Effector CD4-positive, alpha-beta T cell (primary cell): Measurements from ENCODE around the gene UQCRC2.
"Not testable (repeated sequence)": the region's sequence is repeated elsewhere in the genome, so short reads cannot be mapped to it uniquely, and the experiment has no call there.

Source experiments
- DNase-seq: peaks from one replicate; pipeline ENCODE4 v3.0.0-alpha.2; 2020

UQCRC2 gene

GRCh38 chr16:22012241-22012640 lies 59.1 kb downstream of the UQCRC2 start:
- DNase-seq, result no peak

DNA sequence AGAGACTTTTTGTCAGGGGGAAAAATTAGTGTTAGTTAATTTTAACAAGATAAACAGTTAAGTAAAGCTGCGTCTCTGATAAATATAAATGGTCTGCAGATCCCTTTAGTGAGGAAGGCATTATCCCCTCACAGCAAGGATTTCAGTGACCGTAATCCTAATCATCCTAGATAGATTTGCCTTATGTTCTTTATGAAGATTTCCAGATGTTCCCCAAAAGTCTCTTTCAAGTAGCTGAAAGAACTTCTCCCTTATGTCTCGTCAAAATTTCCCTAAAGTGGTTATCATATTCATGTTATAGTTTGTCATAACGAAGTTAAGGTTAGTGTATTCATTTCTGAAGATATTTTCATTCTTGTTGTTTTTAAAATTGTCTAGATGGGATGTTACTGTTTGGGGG lies 60.3 kb downstream of the UQCRC2 start:
- no peak for DNase-seq

- DNase-seq, result no peak
Observed at GRCh38 chr16:22014271-22014873, 61.2 kb downstream of the UQCRC2 start.

GRCh38 chr16:22016927-22017326 lies 63.8 kb downstream of the UQCRC2 start:
- no peak for DNase-seq

GRCh38 chr16:22018559-22018958 lies 65.4 kb downstream of the UQCRC2 start:
- DNase-seq, result no peak

DNA sequence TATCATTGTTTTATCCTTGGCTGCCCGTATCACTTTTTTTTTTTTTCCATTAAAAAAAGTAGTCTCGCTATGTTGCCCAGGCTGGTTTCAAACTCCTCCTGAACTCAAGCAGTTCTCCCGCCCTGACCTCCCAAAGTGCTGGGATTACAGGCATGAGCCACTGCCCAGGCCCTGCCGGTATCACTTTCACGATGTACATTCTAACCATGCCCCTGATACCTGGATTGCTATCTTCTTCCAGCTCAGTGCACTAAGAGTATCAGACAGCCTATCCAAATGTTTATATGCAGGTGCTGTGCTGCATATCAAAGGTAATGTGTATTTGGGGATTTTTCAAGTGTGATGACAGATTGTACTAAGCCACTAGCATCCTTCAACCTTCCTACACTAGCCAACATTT lies 69.0 kb downstream of the UQCRC2 start:
- no peak for DNase-seq

GRCh38 chr16:22023505-22023904 lies 70.3 kb downstream of the UQCRC2 start:
- DNase-seq, result no peak

DNA sequence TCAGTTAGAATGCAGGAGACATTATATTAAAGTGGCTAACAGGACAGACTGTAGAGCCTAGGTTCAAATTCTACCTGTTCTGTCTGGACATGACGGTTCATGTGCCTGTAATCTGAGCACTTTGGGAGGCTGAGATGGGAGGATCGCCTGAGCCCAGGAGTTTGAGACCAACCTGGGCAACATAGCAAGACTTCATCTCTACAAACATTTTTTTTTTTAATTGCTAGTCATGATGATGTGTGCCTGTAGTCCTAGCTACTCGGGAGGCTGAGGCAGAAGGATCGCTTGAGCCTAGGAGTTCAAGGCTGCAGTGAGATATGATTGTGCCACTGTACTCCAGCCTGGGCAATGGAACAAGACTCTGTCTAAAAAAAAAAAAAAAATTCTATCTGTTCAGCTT lies 71.6 kb downstream of the UQCRC2 start:
- DNase-seq, result not testable (repeated sequence)

GRCh38 chr16:22027633-22028032 lies 74.5 kb downstream of the UQCRC2 start:
- no peak for DNase-seq

DNA sequence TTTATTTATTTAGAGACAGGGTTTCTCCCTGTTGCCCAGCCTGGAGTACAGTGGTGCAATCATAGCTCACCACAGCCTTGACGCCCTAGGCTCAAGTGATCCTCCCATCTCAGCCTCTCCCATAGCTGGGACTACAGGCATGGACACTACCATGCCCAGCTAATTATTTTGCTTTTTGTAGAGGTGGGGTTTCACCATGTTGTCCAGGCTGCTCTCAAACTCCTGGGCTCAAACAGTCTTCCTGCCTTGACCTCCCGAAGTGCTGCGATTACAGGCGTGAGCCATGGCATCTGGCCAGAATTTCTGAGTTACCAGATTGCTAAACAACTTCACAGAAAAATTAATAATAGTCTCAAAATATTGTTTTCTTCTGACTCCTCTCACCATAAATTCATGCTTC lies 76.5 kb downstream of the UQCRC2 start:
- no peak for DNase-seq

GRCh38 chr16:22030087-22030812 lies 77.1 kb downstream of the UQCRC2 start:
- DNase-seq, result no peak

DNA sequence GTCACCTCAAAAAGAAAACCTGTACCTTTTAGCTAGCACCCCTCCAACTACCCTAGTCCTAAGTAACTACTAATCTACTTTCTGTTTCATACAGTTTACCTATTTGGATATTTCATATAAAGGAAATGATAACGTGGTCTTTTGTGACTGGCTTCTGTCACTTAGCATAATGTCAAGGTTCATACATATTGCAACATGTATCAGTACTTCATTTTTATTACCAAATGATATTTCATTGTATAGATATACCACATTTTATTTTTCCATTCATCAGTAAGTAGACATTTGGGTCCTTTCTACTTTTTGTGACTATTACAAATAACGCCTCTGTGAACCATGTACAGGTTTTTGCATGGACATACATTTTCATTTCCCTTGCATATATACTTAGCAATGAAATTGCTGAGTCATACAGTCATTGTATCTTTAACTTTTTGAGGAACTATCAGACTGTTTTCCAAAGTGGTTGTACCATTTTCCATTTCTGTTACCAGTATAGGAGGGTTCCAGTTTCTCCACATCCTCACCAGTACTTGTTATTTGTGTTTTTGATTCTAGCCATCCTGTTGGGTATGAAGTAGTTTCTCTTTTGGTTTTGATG lies 78.4 kb downstream of the UQCRC2 start:
- DNase-seq, result no peak
